Spleen (tissue), 7 donors: ENCODE data around the gene FSTL4.

ENCODE experiments used
- CTCF ChIP-seq, 11 experiments: fragments of 200-600 bp in 7 of 11; fragments of 450-650 bp in 4 of 11; sonication (generic) in 4 of 11; IDR thresholded peaks in 8 of 11; conservative IDR thresholded peaks in 3 of 11; 1 replicate in 7 of 11; 2 replicates in 4 of 11; pipeline versions ENCODE4 v1.4.0 to v1.8.0; 2016 to 2021; ENCODE audit warnings: antibody characterized with exemption in 11 of 11, inconsistent platforms in 4 of 11, mild to moderate bottlenecking in 1 of 11
- POLR2A ChIP-seq, 3 donors: fragments of 450-650 bp; IDR thresholded peaks; one replicate each; pipeline ENCODE4 v1.5.1; 2017; ENCODE audit warnings: antibody characterized with exemption in 3 of 3, mild to moderate bottlenecking in 1 of 3
- POLR2AphosphoS5 ChIP-seq, 3 donors: sonication (generic); formaldehyde crosslinking; IDR thresholded peaks; one replicate each; pipeline ENCODE4 v1.5.1; 2017; ENCODE audit warnings: antibody characterized with exemption in 3 of 3
- donor health status: DM: no; HTN: no; CAD: no; lungs with moderate emphysema.
- donor health status: DM: no; HTN: no; CAD: no.
- donor health status: DM: no; HTN: no; CAD: no.

GRCh38 chr5:133266966-133267365 is 345.4 kb downstream of the FSTL4 start:
- TF ChIP-seq CTCF (IDR thresholded peaks at IDR 0.05 in 8 of 11, conservative IDR thresholded peaks at IDR 0.05 in 3 of 11) (no peak), POLR2A (IDR thresholded peaks at IDR 0.05) (no peak), POLR2AphosphoS5 (IDR thresholded peaks at IDR 0.05) (no peak)
